Activated naive CD8-positive, alpha-beta T cell treated with anti-CD3 and anti-CD28 coated beads, Interleukin-2, amount 50 U/mL, for 24 hours (primary cell): ENCODE results near the gene MGST2.

Experiments
- ATAC-seq: fragments of 150-1000 bp; cut with Tn5 transposase; one replicate; pipeline ENCODE4 v1.10.0; 2021
- DNase-seq: peaks from one replicate; pipeline ENCODE4 v3.0.0; 2021
- H3K27ac Mint-ChIP-seq: one replicate; pipeline ENCODE4 v1.8.0; 2021; ENCODE audit warnings: mild to moderate bottlenecking, mixed read lengths
- H3K27me3 Mint-ChIP-seq: one replicate; pipeline ENCODE4 v1.8.0; 2021; ENCODE audit warnings: mixed read lengths
- H3K36me3 Mint-ChIP-seq: one replicate; pipeline ENCODE4 v1.8.0; 2021; ENCODE audit warnings: low read depth, mixed read lengths
- H3K4me1 Mint-ChIP-seq: one replicate; pipeline ENCODE4 v1.8.0; 2021; ENCODE audit warnings: mixed read lengths
- H3K4me3 Mint-ChIP-seq: one replicate; pipeline ENCODE4 v1.8.0; 2021; ENCODE audit warnings: mild to moderate bottlenecking, moderate library complexity, mixed read lengths
- H3K9me3 Mint-ChIP-seq: one replicate; pipeline ENCODE4 v1.8.0; 2021; ENCODE audit warnings: mixed read lengths

The MGST2 gene

GRCh38 chr4:139721789-139722188, 56.2 kb downstream of the MGST2 start:
- no peak overlapping the region for H3K27ac Mint-ChIP-seq
- H3K4me1 Mint-ChIP-seq: no peaks in the 10 kb centered on the region
- no peak for ATAC-seq
- H3K27me3 Mint-ChIP-seq: no peaks in the 10 kb centered on the region
- no peak for DNase-seq
- no peaks in the 10 kb centered on the region for H3K36me3 Mint-ChIP-seq
- no peak overlapping the region for H3K4me3 Mint-ChIP-seq
- H3K9me3 Mint-ChIP-seq: no peaks in the 10 kb centered on the region

GRCh38 chr4:139725236-139725635, 59.6 kb downstream of the MGST2 start:
- Mint-ChIP-seq H3K36me3 (no peaks in the 10 kb centered on the region), H3K9me3 (no peaks in the 10 kb centered on the region), H3K27me3 (no peaks in the 10 kb centered on the region), H3K4me3 (no peak overlapping the region), H3K4me1 (no peaks in the 10 kb centered on the region), H3K27ac (no peak overlapping the region)
- ATAC-seq: no peak
- DNase-seq: no peak

- Mint-ChIP-seq H3K36me3 (no peaks in the 10 kb centered on the region), H3K9me3 (no peaks in the 10 kb centered on the region), H3K4me3 (no peak overlapping the region), H3K4me1 (no peaks in the 10 kb centered on the region), H3K27me3 (no peaks in the 10 kb centered on the region), H3K27ac (no peak overlapping the region)
- DNase-seq: no peak
- ATAC-seq: no peak
Measured at GRCh38 chr4:139726615-139727014, 61.0 kb downstream of the MGST2 start.

- no peak overlapping the region for H3K27ac Mint-ChIP-seq
- DNase-seq: no peak
- peaks cover 2% of the 10 kb centered on the region for H3K27me3 Mint-ChIP-seq
- no peaks in the 10 kb centered on the region for H3K9me3 Mint-ChIP-seq
- H3K4me1 Mint-ChIP-seq: no peaks in the 10 kb centered on the region
- no peaks in the 10 kb centered on the region for H3K36me3 Mint-ChIP-seq
- ATAC-seq: no peak
- H3K4me3 Mint-ChIP-seq: no peak overlapping the region
Measured at GRCh38 chr4:139728146-139728545, 62.5 kb downstream of the MGST2 start.

- peaks cover 6% of the 10 kb centered on the region for H3K27me3 Mint-ChIP-seq
- DNase-seq (no peak), ATAC-seq (no peak)
- no peaks in the 10 kb centered on the region for H3K4me1 Mint-ChIP-seq
- H3K36me3 Mint-ChIP-seq: no peaks in the 10 kb centered on the region
- H3K4me3 Mint-ChIP-seq: no peak overlapping the region
- H3K27ac Mint-ChIP-seq: no peak overlapping the region
- H3K9me3 Mint-ChIP-seq: no peaks in the 10 kb centered on the region
Measured at GRCh38 chr4:139728840-139729239, 63.2 kb downstream of the MGST2 start.

- Mint-ChIP-seq H3K4me3 (no peak overlapping the region), H3K9me3 (no peaks in the 10 kb centered on the region), H3K4me1 (peaks cover 27% of the 10 kb centered on the region), H3K27ac (no peak overlapping the region), H3K36me3 (no peaks in the 10 kb centered on the region), H3K27me3 (peaks cover 36% of the 10 kb centered on the region)
- DNase-seq: no peak
- ATAC-seq: no peak
Measured at GRCh38 chr4:139732991-139733570, 67.5 kb downstream of the MGST2 start.

- no peak for ATAC-seq
- Mint-ChIP-seq H3K36me3 (no peaks in the 10 kb centered on the region), H3K27ac (no peak overlapping the region), H3K9me3 (no peaks in the 10 kb centered on the region), H3K4me3 (peak overlapping the region; percentile 64), H3K4me1 (peaks cover 27% of the 10 kb centered on the region), H3K27me3 (peaks cover 36% of the 10 kb centered on the region)
- DNase-seq: no peak
Measured at GRCh38 chr4:139734201-139734874, 68.7 kb downstream of the MGST2 start.

- peaks cover 36% of the 10 kb centered on the region for H3K27me3 Mint-ChIP-seq
- H3K27ac Mint-ChIP-seq: no peak overlapping the region
Measured at GRCh38 chr4:139734875-139735380, 69.3 kb downstream of the MGST2 start.

GRCh38 chr4:139735381-139736273, 70.0 kb downstream of the MGST2 start:
- Mint-ChIP-seq H3K4me3 (peak overlapping the region; percentile 64), H3K4me1 (peaks cover 27% of the 10 kb centered on the region), H3K27me3 (peaks cover 36% of the 10 kb centered on the region), H3K27ac (no peak overlapping the region), H3K9me3 (no peaks in the 10 kb centered on the region), H3K36me3 (no peaks in the 10 kb centered on the region)
- no peak for ATAC-seq
- DNase-seq: peak; percentile 18

More at GRCh38 chr4:139734875-139735380, 69.3 kb downstream of the MGST2 start:
- peak; percentile 63 for ATAC-seq
- H3K9me3 Mint-ChIP-seq: no peaks in the 10 kb centered on the region
- H3K36me3 Mint-ChIP-seq: no peaks in the 10 kb centered on the region
- peak; percentile 67 for DNase-seq
- H3K4me1 Mint-ChIP-seq: peaks cover 27% of the 10 kb centered on the region
- peak overlapping the region; percentile 64 for H3K4me3 Mint-ChIP-seq

GRCh38 chr4:139736274-139736660, 70.6 kb downstream of the MGST2 start:
- H3K27me3 Mint-ChIP-seq: peaks cover 36% of the 10 kb centered on the region
- H3K4me3 Mint-ChIP-seq: peak overlapping the region; percentile 64
- no peak overlapping the region for H3K27ac Mint-ChIP-seq
- H3K4me1 Mint-ChIP-seq: peaks cover 27% of the 10 kb centered on the region
- H3K9me3 Mint-ChIP-seq: no peaks in the 10 kb centered on the region
- DNase-seq (peak; percentile 8), ATAC-seq (peak; percentile 51)
- H3K36me3 Mint-ChIP-seq: no peaks in the 10 kb centered on the region

GRCh38 chr4:139736661-139737060, 71.0 kb downstream of the MGST2 start:
- no peak for ATAC-seq
- Mint-ChIP-seq H3K36me3 (no peaks in the 10 kb centered on the region), H3K27me3 (peaks cover 36% of the 10 kb centered on the region), H3K4me1 (peaks cover 27% of the 10 kb centered on the region), H3K4me3 (no peak overlapping the region), H3K27ac (no peak overlapping the region), H3K9me3 (no peaks in the 10 kb centered on the region)
- no peak for DNase-seq

GRCh38 chr4:139738846-139739613, 73.4 kb downstream of the MGST2 start:
- Mint-ChIP-seq H3K4me1 (peaks cover 27% of the 10 kb centered on the region), H3K4me3 (no peak overlapping the region), H3K9me3 (no peaks in the 10 kb centered on the region), H3K27ac (no peak overlapping the region), H3K27me3 (peaks cover 30% of the 10 kb centered on the region), H3K36me3 (no peaks in the 10 kb centered on the region)
- DNase-seq (no peak), ATAC-seq (no peak)

GRCh38 chr4:139740121-139740520, 74.5 kb downstream of the MGST2 start:
- Mint-ChIP-seq H3K4me3 (no peak overlapping the region), H3K36me3 (no peaks in the 10 kb centered on the region), H3K9me3 (no peaks in the 10 kb centered on the region), H3K4me1 (peaks cover 18% of the 10 kb centered on the region), H3K27me3 (peaks cover 22% of the 10 kb centered on the region), H3K27ac (no peak overlapping the region)
- no peak for ATAC-seq
- no peak for DNase-seq

- no peak for ATAC-seq
- Mint-ChIP-seq H3K4me1 (peaks cover 17% of the 10 kb centered on the region), H3K9me3 (no peaks in the 10 kb centered on the region), H3K27ac (no peak overlapping the region), H3K36me3 (no peaks in the 10 kb centered on the region), H3K27me3 (peaks cover 19% of the 10 kb centered on the region), H3K4me3 (no peak overlapping the region)
- DNase-seq: no peak
Measured at GRCh38 chr4:139740531-139741041, 75.0 kb downstream of the MGST2 start.
